EH (cell line): Measurements from ENCODE around the gene C16orf92.

Source experiments
- DNase-seq: peaks from one replicate; pipeline ENCODE4 v3.0.0-alpha.2; 2015; ENCODE audit warnings: low read depth

The C16orf92 gene, protein sequence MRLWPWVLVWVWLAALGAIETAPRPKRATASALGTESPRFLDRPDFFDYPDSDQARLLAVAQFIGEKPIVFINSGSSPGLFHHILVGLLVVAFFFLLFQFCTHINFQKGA

DNA sequence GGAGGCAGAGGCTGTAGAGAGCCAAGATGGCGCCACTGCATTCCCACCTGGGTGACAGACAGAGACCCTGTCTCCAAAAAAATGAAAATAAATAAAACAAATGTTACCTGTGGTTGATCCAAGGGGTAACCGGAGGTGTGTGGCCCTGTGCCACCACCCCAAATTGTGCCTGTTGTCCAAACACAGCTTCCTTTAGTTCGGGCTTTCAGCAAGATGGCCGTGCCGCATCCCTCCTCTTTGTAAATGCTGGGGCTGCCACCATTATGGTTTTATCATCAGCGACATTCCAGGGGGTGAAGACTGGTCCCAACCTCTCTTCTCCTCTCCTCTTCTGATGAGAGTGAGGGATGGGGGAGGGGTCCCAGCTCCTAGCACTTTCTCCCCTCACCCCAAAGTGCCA lies at the start of gene C16orf92:
TSS of gene C16orf92 (plus strand) at position 312 of the 400 bp plus-strand sequence. CDS start 143 bp downstream, outside the sequence.
- no peak for DNase-seq

DNA sequence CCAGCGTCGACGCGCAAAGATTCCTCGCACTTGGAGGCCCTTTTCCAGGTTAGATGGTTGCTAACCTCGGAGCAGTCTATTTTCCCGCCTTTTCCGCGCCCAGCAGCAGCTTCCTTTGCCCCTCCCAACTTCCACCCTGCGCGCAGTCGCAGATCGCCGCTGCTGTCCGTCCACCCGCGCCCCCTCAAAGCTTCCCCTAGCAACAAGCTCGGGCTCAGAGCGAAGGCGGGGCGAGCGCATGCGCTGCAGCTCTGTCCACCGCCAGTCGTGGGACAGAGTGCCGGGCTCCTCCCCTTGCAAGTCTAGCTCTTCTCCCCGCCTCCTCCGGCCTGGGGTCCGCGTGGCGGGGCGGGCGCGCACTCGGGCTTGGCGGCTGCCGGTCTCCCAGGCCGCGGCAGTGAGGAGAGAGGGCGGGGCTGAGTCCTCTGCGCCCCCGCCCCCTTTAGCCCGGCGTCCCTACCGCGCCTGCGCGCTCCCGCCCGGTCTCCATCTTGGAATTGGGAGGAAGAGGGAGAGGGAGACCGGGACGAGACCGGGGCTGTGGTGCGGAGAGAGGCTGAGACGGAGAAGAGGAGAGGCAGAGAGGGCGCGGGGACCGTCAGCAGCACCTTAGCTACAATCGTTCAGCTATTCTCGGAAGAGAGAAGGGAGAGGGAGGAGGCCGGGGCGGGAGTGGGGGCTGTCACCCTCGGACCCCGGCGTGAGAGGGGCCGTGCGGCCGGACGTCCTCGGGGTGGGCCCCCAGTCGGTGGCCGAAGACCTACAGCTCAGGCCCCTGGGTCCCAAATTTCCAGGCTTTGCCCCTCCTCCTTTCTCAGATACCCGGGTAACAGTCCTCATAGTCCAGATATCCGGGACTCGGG lies 49.4 kb upstream of the C16orf92 start, which contains the start of gene TAOK2:
TSS of gene TAOK2 (plus strand) at position 485 of the 863 bp plus-strand sequence. CDS start 3,905 bp downstream, outside the sequence.
- DNase-seq, result peak; percentile 99

DNA sequence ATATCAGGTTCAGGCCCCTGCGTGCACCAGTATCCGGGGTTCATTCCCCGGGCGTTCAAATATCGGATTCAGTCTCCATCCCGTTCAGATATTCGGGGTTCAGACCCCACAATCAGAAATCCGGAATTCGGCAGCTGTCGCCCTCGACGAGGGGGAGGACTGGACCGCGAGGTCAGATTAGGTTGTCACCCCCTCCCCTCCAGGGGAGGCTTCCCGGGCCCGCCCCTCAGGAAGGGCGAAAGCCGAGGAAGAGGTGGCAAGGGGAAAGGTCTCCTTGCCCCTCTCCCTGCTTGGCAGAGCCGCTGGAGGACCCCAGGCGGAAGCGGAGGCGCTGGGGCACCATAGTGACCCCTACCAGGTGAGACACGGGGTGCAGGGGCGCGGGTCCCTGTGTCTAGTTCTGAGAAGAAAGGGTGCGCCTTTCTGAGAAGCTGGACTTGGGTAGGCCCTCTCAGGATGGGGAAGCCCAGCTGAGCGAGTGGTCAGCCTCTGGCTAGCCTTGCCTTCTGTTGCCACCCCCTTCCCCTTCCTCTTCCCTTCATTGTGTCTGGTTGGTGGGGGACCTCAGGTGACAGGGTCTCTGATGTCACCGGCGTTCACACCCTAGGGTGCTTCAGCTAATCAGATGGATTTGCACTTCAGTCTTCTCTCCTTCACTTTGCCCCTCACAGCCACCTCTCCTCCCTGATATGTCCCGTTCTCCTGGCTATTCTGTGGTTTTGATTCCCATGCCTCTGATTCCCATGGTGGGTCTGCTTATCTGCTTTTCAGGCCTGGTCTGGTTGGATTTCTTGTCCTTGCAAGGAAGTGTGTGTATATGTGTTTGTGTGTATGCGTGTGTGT lies 48.5 kb upstream of the C16orf92 start:
- peak; percentile 30 for DNase-seq

DNA sequence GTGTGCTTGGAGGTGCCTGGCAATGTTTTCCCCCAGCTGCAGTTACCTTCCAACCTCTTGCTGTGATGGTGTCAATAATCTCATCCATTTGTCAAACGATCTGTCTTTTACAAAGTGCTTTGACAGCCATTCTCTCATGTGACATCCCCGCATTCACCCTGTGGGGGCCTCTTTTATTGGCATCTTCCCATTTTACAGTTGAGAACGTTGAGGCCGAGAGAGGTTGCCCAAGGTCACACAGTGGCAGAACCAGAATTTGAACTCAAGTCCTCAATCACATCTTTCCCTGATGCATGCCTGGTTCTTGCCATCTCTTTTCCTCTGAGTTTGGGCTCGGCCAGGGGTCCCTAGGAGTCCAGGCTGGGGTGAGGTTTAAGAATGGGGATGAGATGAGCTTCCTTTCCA lies 47.9 kb upstream of the C16orf92 start:
- no peak for DNase-seq

DNA sequence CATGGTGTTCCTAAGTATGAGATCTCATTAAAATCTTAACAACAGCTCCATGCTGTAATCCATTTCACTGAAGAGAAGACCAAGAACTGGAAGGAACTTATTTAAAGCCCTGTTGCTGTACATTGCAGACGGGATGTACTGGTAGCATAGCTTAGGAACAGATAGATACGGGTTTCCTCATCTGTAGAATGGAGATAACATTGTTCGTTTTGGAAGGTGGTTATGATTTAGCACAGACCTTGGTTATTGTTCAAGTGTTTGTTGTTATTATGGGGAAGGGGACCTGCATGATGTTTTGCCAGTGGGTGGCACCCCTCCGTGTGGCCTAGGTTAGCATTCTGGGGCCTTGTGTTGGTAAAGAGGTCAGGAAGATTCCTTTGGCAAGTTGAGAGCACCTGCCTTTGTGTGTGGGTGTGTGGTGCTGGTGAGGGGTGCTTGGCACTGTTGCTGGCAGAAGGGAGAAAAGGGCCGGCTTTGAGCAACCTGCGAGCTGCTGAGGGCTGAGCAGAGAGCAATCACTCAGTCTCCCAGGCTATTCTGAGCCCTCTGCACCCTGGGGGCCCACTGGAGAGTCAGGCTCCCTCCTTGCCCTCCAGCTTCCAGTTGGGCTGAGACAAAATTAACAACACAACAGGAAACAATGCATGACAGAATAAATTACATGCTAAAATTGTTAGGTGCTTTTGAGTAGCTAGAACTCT lies 47.0 kb upstream of the C16orf92 start:
- DNase-seq, result no peak

DNA sequence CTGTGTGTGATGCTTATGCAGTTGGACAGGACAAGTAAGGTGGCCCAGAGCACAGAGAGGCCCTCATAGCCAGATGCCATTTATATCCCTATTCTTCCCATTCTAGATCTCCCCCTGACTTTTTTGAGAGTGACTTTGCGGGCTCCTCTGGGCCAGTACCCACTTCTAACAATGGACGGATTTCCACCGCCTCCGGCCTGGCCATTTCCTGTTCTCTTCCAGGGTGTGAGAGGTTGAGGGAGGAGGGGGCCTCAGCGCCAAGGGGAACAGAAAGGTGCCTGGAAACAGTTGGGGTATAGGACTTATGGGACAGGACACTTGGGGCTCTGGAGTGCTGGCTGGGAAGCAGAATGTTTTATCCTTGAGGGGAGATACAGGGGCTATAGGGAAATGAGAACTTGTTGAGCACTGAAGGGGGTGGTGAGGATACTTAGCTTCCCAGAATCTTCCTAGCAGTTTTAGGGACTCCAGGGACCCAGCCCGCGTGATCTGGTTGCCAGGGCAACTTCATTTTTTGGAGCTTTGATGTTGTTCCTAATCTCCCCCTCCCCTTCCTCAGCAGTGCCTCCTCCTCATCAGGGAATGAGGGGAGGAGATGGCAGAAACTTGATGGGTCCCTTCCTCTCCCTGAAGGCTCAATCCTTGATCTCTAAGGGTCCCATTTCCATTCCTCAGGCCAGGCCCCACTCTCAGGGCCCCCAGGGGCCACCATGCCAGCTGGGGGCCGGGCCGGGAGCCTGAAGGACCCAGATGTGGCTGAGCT lies 45.8 kb upstream of the C16orf92 start:
- no peak for DNase-seq

DNA sequence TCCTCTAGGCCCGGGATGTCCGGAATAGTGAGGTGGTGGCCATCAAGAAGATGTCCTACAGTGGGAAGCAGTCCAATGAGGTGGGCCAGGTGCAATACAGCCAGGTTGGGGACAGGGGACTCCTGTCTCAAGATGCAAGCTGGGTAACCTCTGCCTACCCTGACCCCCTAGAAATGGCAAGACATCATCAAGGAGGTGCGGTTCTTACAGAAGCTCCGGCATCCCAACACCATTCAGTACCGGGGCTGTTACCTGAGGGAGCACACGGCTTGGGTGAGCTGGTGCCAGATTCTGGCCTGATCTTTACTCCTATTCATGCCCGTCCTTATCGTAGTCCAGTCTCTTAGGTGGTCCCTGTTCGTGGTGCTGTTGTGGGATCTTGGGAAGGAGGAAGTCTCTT lies 44.9 kb upstream of the C16orf92 start:
- no peak for DNase-seq

DNA sequence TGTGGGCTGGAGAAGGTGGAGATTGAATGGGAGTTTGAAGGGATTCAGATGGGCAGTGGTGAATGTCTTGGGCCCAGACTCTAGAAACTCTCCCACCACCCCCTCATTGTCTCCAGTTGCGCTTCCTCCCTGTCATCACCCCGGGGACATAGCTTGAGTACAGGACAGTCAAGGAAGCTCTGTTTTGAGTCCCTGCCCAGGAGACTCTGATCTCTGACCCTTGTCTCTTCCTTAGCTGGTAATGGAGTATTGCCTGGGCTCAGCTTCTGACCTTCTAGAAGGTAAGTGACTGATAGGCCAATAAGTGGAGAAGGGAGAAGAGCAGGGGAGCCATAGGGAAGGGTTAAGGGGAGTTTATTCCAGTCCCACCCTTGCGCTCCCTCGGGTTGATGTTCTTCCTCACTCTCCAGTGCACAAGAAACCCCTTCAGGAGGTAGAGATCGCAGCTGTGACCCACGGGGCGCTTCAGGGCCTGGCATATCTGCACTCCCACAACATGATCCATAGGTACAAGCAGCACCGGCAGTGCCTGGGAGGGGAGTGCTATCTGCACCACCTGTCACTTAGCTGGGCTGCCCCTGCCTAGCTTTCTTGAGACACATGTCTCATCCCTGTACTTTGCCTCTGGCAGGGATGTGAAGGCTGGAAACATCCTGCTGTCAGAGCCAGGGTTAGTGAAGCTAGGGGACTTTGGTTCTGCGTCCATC lies 44.3 kb upstream of the C16orf92 start:
- no peak for DNase-seq

DNA sequence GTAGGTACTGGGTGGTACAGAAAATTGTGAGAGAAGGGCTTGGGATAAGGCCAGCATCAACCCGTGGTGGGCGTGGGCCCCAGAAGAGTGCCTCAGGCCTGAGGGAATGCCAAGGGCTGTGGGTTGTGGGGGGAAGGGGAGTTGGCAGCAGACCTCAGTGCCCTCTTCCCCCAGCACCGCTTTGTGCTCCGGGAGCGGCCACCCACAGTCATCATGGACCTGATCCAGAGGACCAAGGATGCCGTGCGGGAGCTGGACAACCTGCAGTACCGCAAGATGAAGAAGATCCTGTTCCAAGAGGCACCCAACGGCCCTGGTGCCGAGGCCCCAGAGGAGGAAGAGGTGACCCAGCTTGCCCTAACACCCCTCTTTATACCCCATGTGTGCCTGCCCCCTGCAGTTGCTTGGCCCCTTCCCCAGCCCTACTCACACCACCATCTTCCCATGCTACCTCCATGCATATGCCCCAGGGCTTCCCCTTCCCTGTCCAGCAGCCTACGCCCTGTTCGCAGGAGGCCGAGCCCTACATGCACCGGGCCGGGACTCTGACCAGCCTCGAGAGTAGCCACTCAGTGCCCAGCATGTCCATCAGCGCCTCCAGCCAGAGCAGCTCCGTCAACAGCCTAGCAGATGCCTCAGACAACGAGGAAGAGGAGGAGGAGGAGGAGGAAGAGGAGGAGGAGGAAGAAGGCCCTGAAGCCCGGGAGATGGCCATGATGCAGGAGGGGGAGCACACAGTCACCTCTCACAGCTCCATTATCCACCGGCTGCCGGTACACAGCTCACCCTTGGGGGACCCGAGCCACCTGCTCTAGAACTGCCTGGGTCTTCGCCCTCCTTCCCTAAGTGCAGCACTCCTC lies 40.2 kb upstream of the C16orf92 start:
- no peak for DNase-seq

DNA sequence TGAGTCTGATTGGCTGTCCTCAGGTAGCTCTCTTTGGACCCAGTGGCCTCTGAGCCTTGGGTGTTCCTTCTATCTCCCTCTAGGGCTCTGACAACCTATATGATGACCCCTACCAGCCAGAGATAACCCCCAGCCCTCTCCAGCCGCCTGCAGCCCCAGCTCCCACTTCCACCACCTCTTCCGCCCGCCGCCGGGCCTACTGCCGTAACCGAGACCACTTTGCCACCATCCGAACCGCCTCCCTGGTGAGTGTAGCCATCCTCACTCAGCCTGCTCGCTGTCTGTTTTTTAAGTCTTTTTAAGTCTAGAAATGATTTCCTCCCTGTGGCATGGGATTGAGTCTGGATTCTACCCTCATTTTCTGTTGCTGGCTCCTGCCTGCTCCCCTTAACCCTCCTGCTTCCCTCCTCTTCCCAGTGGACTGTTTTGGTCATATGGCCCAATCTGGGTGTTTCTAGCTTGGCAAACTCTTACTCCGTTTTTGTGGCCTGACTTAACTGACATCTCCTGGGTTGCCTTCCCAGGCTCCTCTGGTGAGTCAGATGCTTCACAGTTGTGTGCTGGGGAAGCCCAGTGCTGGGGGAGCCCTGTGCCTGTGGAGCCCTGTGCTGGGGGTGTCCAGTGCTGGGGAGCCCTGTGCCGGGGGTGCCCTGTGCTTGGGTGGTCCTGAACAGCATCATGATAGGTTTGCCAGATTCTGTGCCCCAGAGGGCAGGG lies 39.4 kb upstream of the C16orf92 start:
- DNase-seq, result no peak

DNA sequence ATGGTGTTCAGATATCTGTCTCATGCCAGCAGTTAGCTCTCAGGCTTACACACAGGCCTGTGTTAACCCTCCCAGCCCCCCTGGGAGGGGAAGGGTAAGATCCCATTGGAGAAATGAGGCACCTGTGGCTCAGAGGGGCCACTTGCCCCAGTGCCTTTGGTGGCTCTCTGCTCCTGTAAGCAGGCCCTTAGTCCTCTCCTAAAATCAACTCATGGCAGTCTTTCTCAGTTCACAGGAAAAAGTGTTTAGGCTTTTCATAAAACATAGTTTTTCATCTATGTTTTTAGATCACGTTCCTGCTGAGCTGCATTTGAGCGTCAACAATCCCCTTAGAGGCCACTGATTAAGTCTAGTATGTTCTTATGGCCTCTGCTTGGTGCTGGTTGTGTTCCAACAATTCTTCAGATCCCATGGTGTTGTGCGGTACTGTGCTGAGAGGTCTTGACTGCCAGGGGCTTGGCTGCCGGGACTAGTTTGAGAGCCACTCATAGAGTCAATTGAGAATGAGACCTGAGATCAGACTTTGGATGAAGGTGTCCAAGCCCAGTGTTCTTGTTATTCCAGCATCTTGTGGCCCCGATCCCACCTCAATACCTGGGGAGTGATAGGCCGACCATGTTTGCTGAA lies 38.7 kb upstream of the C16orf92 start:
- no peak for DNase-seq

DNA sequence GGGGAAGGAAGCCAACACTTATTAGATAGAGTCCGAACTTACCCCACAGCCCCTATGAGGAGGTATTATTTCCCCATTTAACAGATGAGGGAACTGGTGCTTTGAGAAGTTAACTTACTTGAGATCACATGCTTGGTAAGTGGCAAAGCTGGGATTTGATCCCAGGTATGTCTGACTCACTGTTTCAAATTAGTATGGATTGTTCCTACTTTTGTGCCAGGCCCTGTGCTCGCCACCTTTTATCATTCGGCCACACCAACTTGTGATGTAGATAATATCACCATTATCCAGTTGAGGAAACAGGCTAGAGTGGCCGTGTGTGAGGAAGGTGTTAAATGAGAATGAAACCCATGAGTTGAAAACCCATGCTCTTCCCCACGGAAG lies 38.2 kb upstream of the C16orf92 start:
- no peak for DNase-seq

DNA sequence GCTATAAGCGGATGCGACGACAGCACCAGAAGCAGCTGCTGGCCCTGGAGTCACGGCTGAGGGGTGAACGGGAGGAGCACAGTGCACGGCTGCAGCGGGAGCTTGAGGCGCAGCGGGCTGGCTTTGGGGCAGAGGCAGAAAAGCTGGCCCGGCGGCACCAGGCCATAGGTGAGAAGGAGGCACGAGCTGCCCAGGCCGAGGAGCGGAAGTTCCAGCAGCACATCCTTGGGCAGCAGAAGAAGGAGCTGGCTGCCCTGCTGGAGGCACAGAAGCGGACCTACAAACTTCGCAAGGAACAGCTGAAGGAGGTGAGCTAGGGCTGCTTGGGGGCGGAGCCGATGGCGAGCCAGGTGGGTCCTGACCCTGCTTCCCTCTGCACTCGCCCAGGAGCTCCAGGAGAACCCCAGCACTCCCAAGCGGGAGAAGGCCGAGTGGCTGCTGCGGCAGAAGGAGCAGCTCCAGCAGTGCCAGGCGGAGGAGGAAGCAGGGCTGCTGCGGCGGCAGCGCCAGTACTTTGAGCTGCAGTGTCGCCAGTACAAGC lies 37.7 kb upstream of the C16orf92 start:
- no peak for DNase-seq

DNA sequence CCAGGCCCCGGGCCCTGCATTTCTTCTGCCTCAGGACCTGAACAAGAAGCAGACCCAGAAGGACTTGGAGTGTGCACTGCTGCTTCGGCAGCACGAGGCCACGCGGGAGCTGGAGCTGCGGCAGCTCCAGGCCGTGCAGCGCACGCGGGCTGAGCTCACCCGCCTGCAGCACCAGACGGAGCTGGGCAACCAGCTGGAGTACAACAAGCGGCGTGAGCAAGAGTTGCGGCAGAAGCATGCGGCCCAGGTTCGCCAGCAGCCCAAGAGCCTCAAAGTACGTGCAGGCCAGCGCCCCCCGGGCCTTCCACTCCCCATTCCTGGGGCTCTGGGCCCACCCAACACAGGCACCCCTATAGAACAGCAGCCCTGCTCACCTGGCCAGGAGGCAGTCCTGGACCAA lies 36.8 kb upstream of the C16orf92 start:
- DNase-seq, result no peak

DNA sequence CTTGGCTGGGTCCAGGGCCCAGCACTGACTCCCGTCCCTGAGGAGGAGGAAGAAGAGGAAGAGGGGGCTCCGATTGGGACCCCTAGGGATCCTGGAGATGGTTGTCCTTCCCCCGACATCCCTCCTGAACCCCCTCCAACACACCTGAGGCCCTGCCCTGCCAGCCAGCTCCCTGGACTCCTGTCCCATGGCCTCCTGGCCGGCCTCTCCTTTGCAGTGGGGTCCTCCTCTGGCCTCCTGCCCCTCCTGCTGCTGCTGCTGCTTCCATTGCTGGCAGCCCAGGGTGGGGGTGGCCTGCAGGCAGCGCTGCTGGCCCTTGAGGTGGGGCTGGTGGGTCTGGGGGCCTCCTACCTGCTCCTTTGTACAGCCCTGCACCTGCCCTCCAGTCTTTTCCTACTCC lies 36.1 kb upstream of the C16orf92 start:
- DNase-seq, result no peak

DNA sequence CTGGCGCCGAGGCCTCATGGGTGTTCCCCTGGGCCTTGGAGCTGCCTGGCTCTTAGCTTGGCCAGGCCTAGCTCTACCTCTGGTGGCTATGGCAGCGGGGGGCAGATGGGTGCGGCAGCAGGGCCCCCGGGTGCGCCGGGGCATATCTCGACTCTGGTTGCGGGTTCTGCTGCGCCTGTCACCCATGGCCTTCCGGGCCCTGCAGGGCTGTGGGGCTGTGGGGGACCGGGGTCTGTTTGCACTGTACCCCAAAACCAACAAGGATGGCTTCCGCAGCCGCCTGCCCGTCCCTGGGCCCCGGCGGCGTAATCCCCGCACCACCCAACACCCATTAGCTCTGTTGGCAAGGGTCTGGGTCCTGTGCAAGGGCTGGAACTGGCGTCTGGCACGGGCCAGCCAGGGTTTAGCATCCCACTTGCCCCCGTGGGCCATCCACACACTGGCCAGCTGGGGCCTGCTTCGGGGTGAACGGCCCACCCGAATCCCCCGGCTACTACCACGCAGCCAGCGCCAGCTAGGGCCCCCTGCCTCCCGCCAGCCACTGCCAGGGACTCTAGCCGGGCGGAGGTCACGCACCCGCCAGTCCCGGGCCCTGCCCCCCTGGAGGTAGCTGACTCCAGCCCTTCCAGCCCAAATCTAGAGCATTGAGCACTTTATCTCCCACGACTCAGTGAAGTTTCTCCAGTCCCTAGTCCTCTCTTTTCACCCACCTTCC lies 35.5 kb upstream of the C16orf92 start:
- DNase-seq, result no peak

DNA sequence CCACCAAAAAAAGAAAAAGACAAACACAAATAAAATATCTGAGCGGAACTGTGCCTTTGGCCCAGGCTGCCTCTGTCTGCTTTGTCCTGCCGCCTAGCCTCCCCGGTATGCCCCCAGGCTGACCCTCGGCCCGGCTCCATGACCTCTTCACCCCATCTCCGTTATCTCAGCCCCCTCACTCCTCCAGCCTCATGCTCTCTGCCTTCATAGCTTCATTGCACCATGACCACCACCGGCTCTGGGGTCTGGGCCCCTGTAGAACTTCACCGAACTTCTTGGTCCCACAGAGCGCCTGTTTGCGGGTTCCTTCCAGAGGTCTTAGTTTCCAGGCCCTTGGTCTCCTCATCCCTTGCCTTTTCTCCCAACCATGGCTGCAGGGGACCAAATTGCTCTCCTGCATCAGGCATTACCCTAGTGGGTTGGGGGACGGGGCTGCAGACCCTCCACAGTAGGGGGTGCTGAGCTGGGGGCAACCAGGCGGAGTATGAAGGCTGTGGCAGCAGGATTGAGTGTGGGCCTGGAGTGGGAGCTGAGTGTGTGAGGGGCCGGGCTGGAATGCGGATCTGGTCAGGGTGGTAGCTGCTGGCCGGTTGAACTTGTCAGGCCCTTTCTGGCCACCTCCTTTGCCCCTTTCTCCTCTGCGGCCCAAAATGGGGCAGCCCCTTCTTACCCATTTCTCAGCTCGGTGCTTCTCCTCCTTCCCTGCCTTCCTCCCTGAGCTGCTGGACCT lies 34.5 kb upstream of the C16orf92 start:
- no peak for DNase-seq
